ENCODE data around the gene EFCAB14. TPM values are rescaled to one million over a fixed set of nuclear protein-coding genes. Genes with fewer than 3 reads are reported as not detected.

Gene EFCAB14
- total and polyA plus RNA-seq, 9 of the 15 experiments (the other 6 are each of a cell fraction or from before 2014, with no cell fraction given): 7.3 to 49.0 (median 37.3) TPM

- Histone ChIP-seq H3K27ac (ENCODE audit: extremely low read depth, low read depth, low read length) (no peak overlapping the region), H3K4me2 (ENCODE audit: insufficient read depth, low read length) (no peak overlapping the region), H3K9me3 (replicated peaks; ENCODE audit: control insufficient read depth, insufficient read depth, low read depth, low read length) (no peaks in the 10 kb centered on the region), H3K27me3 (ENCODE audit: control insufficient read depth in 2 of 2, insufficient read depth in 2 of 2, low read length in 2 of 2) (no peaks in the 10 kb centered on the region), H3K9me1 (ENCODE audit: control insufficient read depth, insufficient read depth, low read length) (no peaks in the 10 kb centered on the region), H3K4me3 (no peak overlapping the region), H3K36me3 (ENCODE audit: control insufficient read depth, insufficient read depth, low read length) (no peaks in the 10 kb centered on the region), H3K79me2 (ENCODE audit: control insufficient read depth, insufficient read depth, low read length) (peaks cover under 1% of the 10 kb centered on the region; the same call in 2 of the 3 replicates), H3K9ac (ENCODE audit: insufficient read depth in 1 of 2, low read depth in 2 of 2, low read length in 2 of 2) (no peak overlapping the region), H3K4me1 (replicated peaks in 1 of 2; ENCODE audit: control insufficient read depth in 2 of 2, insufficient read depth in 2 of 2, low read length in 2 of 2) (peaks cover 17 to 22% of the 10 kb centered on the region in 2 experiments), H2AFZ (ENCODE audit: low read depth, low read length) (no peak overlapping the region), H4K20me1 (replicated peaks; ENCODE audit: control insufficient read depth, insufficient read depth, low read length) (no peaks in the 10 kb centered on the region)
- DNase-seq (ENCODE audit: extremely low read depth in 1 of 4, low spot score in 3 of 4) (no peak), ATAC-seq (no peak), FAIRE-seq (no peak)
- ChIA-PET CTCF (ENCODE audit: low intra/inter-chr PET ratio) (interaction anchor here (3.6 kb wide), 1 partner anchor 101 kb away, joined by 46 read pairs; no protein-coding TSS in a partner anchor), POLR2A (interaction anchor here (0.6 to 2.0 kb wide), 2 partner anchors 9 to 18 kb away, joined by 3 to 5 read pairs; no protein-coding TSS in a partner anchor)
- no TSS peak for BruUV-seq (replicated peaks)
- WGBS (ENCODE audit: insufficient coverage, low coverage, missing lambda C conversion rate): 43% methylated on average over 4 of the region's 4 CpGs
- intact Hi-C loops (cut with micrococcal nuclease): loop anchor here (2.0 to 5.0 kb wide), 2 partner anchors 167 to 189 kb away; a partner anchor contains a TSS
- in situ Hi-C loops (cut with MboI): loop anchor here (5.0 kb wide), 1 partner anchor 107 kb away; the partner anchor contains the start of gene MOB3C
- no peak for TF ChIP-seq XRCC5 (IDR thresholded peaks at IDR 0.05; ENCODE audit: low read depth, low read length)
- no peak for TF ChIP-seq RREB1 (CRISPR knock-in tag; IDR thresholded peaks at IDR 0.05)
- TF ChIP-seq MGA (IDR thresholded peaks at IDR 0.05): no peak
Observed at GRCh38 chr1:46723901-46724300, 5.0 kb upstream of the EFCAB14 start.

All from K562 (cell line).